ENCODE results near the gene SLC41A1. TPM values are rescaled to one million over a fixed set of nuclear protein-coding genes. Genes with fewer than 3 reads are reported as not detected.
"Not testable (repeated sequence)": the region's sequence is repeated elsewhere in the genome, so short reads cannot be mapped to it uniquely, and the experiment has no call there.

SLC41A1 gene
- total RNA-seq, 2 donors from 2014 or later, result 4.8 to 8.1 TPM

DNA sequence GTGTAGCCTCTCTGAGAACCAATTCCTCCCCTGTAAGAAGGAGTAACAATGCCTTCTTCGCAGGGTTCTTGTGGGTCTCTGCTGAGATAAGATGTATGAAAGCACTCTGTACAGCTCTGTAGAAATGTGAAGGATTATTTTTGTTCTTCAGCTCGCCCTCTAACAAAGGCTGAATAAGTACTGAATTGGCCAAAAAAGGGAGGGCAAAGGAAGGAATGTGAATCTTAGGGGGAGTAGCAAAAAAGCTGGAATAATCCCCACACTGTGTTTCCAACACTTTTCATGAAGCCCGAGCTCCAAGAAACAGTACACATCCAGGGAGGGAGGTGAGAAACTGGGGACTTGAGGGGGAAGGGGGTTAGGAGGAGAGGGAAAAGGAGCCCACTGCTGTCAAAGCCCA lies 14.0 kb upstream of the SLC41A1 start:
- Histone ChIP-seq H3K4me1 (no peaks in the 10 kb centered on the region), H3K9ac (ENCODE audit: low read depth in 2 of 2, low read length in 2 of 2) (no peak overlapping the region), H3K36me3 (no peaks in the 10 kb centered on the region), H3K9me3 (no peaks in the 10 kb centered on the region), H3K27ac (no peak overlapping the region), H3K27me3 (no peaks in the 10 kb centered on the region), H3K4me3 (no peak overlapping the region)
- intact Hi-C loops (cut with DNase I), result no loop called here
- TF ChIP-seq, protein P1, sequence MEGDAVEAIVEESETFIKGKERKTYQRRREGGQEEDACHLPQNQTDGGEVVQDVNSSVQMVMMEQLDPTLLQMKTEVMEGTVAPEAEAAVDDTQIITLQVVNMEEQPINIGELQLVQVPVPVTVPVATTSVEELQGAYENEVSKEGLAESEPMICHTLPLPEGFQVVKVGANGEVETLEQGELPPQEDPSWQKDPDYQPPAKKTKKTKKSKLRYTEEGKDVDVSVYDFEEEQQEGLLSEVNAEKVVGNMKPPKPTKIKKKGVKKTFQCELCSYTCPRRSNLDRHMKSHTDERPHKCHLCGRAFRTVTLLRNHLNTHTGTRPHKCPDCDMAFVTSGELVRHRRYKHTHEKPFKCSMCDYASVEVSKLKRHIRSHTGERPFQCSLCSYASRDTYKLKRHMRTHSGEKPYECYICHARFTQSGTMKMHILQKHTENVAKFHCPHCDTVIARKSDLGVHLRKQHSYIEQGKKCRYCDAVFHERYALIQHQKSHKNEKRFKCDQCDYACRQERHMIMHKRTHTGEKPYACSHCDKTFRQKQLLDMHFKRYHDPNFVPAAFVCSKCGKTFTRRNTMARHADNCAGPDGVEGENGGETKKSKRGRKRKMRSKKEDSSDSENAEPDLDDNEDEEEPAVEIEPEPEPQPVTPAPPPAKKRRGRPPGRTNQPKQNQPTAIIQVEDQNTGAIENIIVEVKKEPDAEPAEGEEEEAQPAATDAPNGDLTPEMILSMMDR (IDR thresholded peaks at IDR 0.05), result no peak
- DNase-seq, result no peak

DNA sequence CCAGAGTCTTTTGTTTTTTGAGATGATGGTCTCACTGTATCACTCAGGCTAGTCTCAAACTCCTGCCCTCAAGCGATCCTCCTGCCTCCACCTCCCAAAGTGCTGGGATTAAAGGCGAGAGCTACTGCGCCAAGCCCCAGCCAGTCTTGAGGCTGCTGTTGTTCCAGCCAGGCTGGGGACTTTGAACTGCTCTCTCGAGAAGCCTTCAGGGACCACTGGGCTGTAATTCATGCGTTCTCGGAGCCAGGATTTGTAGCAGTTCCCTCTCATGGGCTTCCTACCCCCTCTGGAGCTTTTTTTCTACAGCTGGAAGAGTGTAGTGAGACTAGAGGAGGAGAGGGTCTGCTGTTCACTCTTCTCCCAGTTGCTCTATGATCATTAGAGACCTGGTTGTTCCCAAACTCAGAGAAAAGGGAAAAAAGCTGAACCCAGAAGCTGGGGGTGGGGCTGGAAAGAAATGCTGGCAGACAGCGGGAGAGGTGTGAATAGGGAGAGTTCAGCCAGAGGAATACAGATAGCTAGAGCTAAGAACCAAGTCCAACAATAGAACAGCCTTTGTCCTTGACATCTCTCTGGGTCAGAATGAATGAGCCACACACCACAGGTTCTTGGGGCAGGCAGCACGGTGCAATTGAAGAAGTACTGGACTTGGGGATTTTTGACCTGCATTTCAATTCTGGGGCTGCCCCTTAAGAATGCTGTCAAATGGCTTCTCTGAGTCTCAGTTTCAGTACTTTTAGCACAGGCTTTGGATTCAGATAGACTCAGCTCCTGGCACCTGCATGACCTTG lies 13.2 kb upstream of the SLC41A1 start:
- intact Hi-C loops (cut with DNase I), result no loop called here
- H3K27ac ChIP-seq, result no peak overlapping the region
- DNase-seq, result no peak

DNA sequence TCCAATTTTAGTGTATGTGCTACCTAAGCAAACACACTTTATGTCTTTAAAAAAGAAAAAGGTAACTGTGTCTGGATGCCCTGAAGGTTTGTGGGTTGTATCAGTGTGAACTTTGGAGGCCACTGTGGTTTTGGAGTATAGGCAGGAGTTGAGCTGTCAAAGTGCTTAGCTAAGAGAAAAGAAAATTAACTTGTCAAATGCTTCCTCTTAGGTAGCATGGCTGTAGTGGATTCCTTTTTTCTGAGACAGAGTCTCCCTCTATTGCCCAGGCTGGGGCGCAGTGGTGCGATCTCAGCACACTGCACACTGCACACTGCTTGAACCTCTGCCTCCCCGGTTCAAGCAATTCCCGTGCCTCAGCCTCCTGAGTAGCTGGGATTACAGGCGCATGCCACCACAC lies 11.2 kb upstream of the SLC41A1 start:
- DNase-seq, result no peak
- Histone ChIP-seq H3K4me3 (no peak overlapping the region), H3K27ac (no peak overlapping the region), H3K36me3 (no peaks in the 10 kb centered on the region), H3K27me3 (no peaks in the 10 kb centered on the region), H3K4me1 (no peaks in the 10 kb centered on the region), H3K9me3 (no peaks in the 10 kb centered on the region), H3K9ac (ENCODE audit: low read depth in 2 of 2, low read length in 2 of 2) (no peak overlapping the region)
- TF ChIP-seq, protein P1 (IDR thresholded peaks at IDR 0.05), result no peak
- intact Hi-C loops (cut with DNase I), result no loop called here

More for the DNA sequence above, 13.2 kb upstream of the SLC41A1 start:
- TF ChIP-seq, protein P1 (IDR thresholded peaks at IDR 0.05), result no peak
- no peaks in the 10 kb centered on the region for H3K9me3 ChIP-seq
- H3K4me1 ChIP-seq, result no peaks in the 10 kb centered on the region
- no peaks in the 10 kb centered on the region for H3K36me3 ChIP-seq
- H3K4me3 ChIP-seq, result no peak overlapping the region
- no peaks in the 10 kb centered on the region for H3K27me3 ChIP-seq
- H3K9ac ChIP-seq (ENCODE audit: low read depth in 2 of 2, low read length in 2 of 2), result no peak overlapping the region

DNA sequence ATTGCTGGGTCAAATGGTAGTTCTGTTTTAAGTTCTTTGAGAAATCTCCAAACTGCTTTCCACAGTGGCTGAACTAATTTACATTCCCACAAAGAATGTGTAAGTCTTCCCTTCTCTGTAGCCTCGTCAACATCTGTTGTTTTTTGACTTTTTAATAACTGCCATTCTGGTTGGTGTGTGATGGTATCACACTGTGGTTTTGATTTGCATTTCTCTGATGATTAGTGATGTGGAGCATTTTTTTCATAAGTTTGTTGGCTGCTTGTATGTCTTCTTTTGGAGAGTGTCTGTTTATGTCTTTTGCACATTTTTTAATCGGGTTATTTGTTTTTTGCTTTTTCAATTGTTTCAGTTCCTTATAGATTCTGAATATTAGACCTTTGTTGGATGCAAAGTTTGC lies 10.3 kb upstream of the SLC41A1 start:
- H3K27me3 ChIP-seq; H3K36me3 ChIP-seq; H3K4me3 ChIP-seq; DNase-seq; intact Hi-C loops (cut with DNase I); H3K4me1 ChIP-seq; H3K9ac ChIP-seq (ENCODE audit: low read depth in 2 of 2, low read length in 2 of 2); H3K9me3 ChIP-seq; H3K27ac ChIP-seq: not testable (repeated sequence)

DNA sequence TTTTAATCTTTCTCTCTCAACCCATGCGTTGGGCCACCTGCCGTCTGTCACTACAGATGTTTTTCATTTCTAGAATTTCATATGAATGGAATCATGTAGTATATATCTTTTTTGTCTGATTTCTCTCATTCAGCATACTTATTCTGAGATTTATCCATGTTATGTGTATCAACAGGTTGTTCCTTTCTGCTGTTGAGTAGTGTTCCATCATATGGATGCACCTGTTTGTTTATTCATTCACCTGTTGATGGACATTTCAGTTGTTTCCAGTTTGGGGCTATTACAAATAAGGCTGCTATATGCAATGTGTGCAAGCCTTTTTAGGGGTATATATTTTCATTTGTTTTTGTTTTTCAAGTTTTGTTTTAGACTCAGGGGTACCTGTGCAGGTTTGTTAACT lies 9.4 kb upstream of the SLC41A1 start:
- Histone ChIP-seq H3K9me3 (no peaks in the 10 kb centered on the region), H3K27ac (no peak overlapping the region), H3K4me3 (no peak overlapping the region), H3K4me1 (no peaks in the 10 kb centered on the region), H3K27me3 (no peaks in the 10 kb centered on the region), H3K36me3 (no peaks in the 10 kb centered on the region), H3K9ac (ENCODE audit: low read depth in 2 of 2, low read length in 2 of 2) (no peak overlapping the region)
- no peak for DNase-seq
- intact Hi-C loops (cut with DNase I), result no loop called here
- TF ChIP-seq, protein P1 (IDR thresholded peaks at IDR 0.05), result no peak

DNA sequence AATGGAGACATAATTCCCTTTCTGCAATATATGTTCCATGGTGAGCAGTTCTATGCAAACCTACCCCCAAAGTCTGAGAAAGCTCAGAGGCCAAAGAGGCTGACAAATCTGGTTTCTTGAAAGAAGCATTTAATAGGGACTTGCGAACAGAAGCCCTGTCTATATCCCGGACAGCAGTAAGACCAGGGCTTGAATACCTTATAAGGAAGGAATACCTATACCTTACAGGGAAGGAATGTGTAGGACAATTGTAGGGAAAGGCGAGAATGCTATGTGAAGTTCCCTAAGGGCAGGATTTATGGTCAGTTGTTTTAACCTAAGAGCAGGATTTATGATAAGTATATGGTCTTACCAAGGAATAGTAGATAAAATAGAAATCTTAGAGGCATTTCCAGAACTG lies 5.0 kb upstream of the SLC41A1 start:
- Histone ChIP-seq H3K4me1 (no peaks in the 10 kb centered on the region), H3K27ac (no peak overlapping the region), H3K9me3 (no peaks in the 10 kb centered on the region), H3K36me3 (no peaks in the 10 kb centered on the region), H3K27me3 (no peaks in the 10 kb centered on the region), H3K9ac (ENCODE audit: low read depth in 2 of 2, low read length in 2 of 2) (no peak overlapping the region), H3K4me3 (no peak overlapping the region)
- TF ChIP-seq, protein P1 (IDR thresholded peaks at IDR 0.05), result no peak
- DNase-seq, result no peak
- intact Hi-C loops (cut with DNase I), result no loop called here

Measured in colonic mucosa (tissue), 4 donors.